Duodenal mucosa (tissue), 2 donors: ENCODE measurements around the gene CIDEA.

Source experiments
- H3K27ac ChIP-seq: one replicate; pipeline ENCODE4 v1.7.0; 2013; ENCODE audit warnings: low read depth, low read length
- H3K27me3 ChIP-seq, 2 donors: one replicate each; pipeline ENCODE4 v1.7.0; 2013; ENCODE audit warnings: low read length in 2 of 2, control low read depth in 1 of 2; ENCODE audit not compliant: insufficient read depth in 2 of 2, control insufficient read depth in 1 of 2
- H3K36me3 ChIP-seq, 2 donors: one replicate each; pipeline ENCODE4 v1.7.0; 2013; ENCODE audit warnings: low read length in 2 of 2, control low read depth in 1 of 2; ENCODE audit not compliant: insufficient read depth in 2 of 2, control insufficient read depth in 1 of 2
- H3K4me1 ChIP-seq, 2 donors: one replicate each; pipeline ENCODE4 v1.7.0; 2013; ENCODE audit warnings: low read length in 2 of 2, control low read depth in 1 of 2; ENCODE audit not compliant: insufficient read depth in 2 of 2, control insufficient read depth in 1 of 2
- H3K4me3 ChIP-seq, 2 donors: one replicate each; pipeline ENCODE4 v1.7.0; 2013; ENCODE audit warnings: low read length in 2 of 2, low read depth in 1 of 2
- H3K9ac ChIP-seq, 2 donors: one replicate each; pipeline ENCODE4 v1.7.0; 2013; ENCODE audit warnings: low read length in 2 of 2, low read depth in 1 of 2
- H3K9me3 ChIP-seq, 2 donors: one replicate each; pipeline ENCODE4 v1.7.0; 2013; ENCODE audit warnings: low read length in 2 of 2, control low read depth in 1 of 2; ENCODE audit not compliant: control insufficient read depth in 1 of 2

The CIDEA gene

DNA sequence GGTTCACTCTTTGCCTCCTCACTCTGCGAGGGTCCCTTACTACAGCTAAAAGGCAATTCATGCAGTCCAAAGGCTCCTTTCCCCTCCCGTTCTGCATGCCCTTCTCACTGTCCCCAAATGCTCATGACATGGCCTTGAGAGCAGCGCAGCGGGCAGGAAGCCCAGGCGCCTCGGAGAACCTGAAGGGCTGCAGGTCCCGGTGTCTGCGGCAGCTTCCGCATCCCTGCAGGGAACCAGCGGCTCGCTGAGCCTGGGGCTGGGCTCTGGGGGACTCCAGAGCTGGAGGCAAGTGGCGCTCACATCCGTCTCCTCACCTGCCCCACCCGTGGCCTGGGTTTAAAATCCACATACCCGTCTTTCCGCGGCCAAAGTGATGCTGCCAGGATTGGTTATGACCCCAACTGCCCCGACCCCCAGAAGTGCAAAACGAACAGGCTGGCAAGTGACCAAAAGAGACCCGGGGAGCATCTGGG is 462 bp upstream of the CIDEA start:
- Histone ChIP-seq H3K27ac (no peak overlapping the region), H3K9ac (no peak overlapping the region), H3K9me3 (no peaks in the 10 kb centered on the region), H3K27me3 (peaks cover 23 to 37% of the 10 kb centered on the region in 2 donors), H3K36me3 (no peaks in the 10 kb centered on the region), H3K4me3 (no peak overlapping the region), H3K4me1 (no peaks in the 10 kb centered on the region)

GRCh38 chr18:12254820-12255511 is 805 bp downstream of the CIDEA start:
- Histone ChIP-seq H3K27ac (no peak overlapping the region), H3K9ac (no peak overlapping the region)

DNA sequence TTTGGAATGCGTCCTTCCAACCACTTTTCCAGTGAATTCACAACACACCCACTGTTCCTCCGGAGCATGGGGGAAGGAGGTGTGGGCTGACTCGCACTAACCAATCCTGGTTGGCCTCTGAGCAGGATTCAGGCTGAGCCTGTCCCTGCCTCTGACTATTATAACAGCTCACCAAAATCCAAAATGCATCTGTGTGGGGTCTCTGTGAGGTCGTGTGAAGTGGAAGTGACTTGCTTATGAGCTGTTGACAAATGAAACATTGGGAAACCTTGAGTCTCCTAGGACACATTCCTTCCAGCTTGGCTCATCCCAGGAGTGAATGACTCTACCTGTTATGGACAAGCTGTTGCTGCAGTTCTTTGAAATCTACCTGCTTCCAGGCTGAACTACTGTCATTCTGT is 1.5 kb downstream of the CIDEA start:
- H3K9ac ChIP-seq: no peak overlapping the region
- H3K4me3 ChIP-seq: no peak overlapping the region
- peaks cover 23 to 37% of the 10 kb centered on the region in 2 donors for H3K27me3 ChIP-seq
- H3K36me3 ChIP-seq: no peaks in the 10 kb centered on the region
- H3K4me1 ChIP-seq: no peaks in the 10 kb centered on the region
- H3K9me3 ChIP-seq: no peaks in the 10 kb centered on the region
- H3K27ac ChIP-seq: no peak overlapping the region

More at GRCh38 chr18:12254820-12255511, 805 bp downstream of the CIDEA start:
- H3K36me3 ChIP-seq: no peaks in the 10 kb centered on the region
- peaks cover 23 to 37% of the 10 kb centered on the region in 2 donors for H3K27me3 ChIP-seq
- no peaks in the 10 kb centered on the region for H3K9me3 ChIP-seq
- H3K4me3 ChIP-seq: no peak overlapping the region
- no peaks in the 10 kb centered on the region for H3K4me1 ChIP-seq

- Histone ChIP-seq H3K36me3 (no peaks in the 10 kb centered on the region), H3K27me3 (peaks cover 21 to 34% of the 10 kb centered on the region in 2 donors), H3K9me3 (no peaks in the 10 kb centered on the region), H3K9ac (no peak overlapping the region), H3K4me1 (no peaks in the 10 kb centered on the region), H3K27ac (no peak overlapping the region), H3K4me3 (no peak overlapping the region)
Observed at GRCh38 chr18:12256951-12257350, 2.8 kb downstream of the CIDEA start.

DNA sequence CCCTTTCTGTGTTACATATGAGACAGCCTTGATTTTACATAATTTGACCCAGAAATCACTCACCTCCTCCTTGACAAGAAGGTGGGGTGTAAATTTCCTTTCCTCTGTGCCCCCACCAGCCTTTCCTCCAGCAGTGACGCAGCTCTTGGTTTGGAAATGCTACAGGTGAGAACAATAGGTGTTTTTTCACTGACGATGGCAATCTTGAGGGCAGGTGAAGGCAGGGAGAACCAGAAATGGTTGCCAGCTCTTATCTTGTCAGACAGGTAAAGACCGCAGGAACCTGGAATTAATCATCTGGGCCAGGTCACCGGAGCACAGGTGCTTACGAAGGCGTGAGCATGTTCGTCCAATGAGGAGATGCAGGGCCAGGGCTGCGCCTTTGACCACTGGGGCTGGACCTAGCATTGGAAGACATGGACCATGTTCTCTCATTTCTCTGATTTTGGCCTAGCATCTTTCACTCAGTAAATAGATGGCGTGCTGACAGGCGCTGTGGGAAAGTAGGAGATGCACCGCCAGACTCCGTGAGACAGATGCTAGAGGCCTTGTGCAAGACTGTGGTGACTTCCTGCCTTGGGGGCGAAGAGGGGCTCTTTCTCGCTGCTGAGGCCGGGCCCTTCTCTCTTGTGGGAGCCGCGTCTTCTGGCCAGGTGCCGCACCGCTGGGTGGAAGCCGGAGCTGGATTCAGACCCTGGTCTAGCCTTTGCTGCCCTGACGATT is 4.0 kb downstream of the CIDEA start:
- H3K4me1 ChIP-seq: no peaks in the 10 kb centered on the region
- H3K36me3 ChIP-seq: no peaks in the 10 kb centered on the region
- H3K9ac ChIP-seq: no peak overlapping the region
- H3K9me3 ChIP-seq: no peaks in the 10 kb centered on the region
- no peak overlapping the region for H3K27ac ChIP-seq
- H3K27me3 ChIP-seq: peaks cover 12 to 28% of the 10 kb centered on the region in 2 donors
- H3K4me3 ChIP-seq: no peak overlapping the region

DNA sequence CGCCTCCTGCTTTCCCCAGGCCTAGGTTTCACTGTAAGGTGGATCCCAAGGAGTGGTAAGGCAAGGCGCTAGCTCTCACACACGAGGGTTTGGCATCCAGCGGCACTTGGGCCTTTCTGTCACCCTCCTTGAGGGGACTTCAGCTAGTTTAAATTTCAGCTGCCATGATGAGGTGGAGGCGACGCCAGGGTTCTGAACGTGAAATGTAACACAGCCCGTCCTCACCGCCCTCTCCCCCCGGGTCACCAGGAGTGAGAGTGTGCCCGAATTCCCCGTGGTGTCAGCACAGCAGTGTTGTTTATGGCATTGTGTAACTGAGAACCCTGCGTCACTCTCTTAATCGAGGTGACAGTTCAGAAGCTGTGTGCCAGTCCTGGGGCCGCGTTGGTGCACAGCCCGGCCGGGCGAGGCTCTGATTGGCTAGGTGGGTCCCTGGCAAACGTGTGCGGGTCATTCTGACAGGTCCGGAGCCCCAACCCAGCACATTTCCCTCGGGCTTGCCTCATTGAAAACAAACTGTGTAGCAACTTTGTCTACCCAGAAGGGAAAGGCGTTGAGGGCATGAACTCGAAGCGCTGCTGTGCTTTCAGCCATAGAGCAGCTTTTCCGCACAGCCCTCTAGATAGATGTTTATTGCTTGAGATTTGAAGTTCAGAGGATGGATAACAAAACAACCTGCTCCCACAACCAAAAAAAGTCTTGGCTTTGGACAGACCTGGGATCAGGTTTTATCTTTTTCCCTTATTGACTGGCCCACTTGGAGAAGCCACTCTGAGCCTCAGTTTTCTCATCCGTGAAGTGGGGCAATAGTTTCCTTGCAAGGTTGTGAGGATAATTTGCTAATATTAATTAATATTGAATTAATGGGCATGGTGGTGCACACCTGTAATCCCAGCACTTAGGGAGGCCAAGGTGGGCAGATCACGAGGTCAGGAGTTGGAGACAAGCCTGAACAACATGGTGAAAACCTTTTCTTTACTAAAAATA is 4.9 kb downstream of the CIDEA start:
- Histone ChIP-seq H3K4me1 (no peaks in the 10 kb centered on the region), H3K36me3 (no peaks in the 10 kb centered on the region), H3K27me3 (peaks cover 7 to 20% of the 10 kb centered on the region in 2 donors), H3K9ac (no peak overlapping the region), H3K4me3 (no peak overlapping the region), H3K27ac (no peak overlapping the region), H3K9me3 (no peaks in the 10 kb centered on the region)

GRCh38 chr18:12262748-12263147 is 8.6 kb downstream of the CIDEA start:
- no peak overlapping the region for H3K4me3 ChIP-seq
- no peak overlapping the region for H3K9ac ChIP-seq
- no peaks in the 10 kb centered on the region for H3K36me3 ChIP-seq
- H3K27ac ChIP-seq: no peak overlapping the region
- no peaks in the 10 kb centered on the region for H3K4me1 ChIP-seq
- H3K27me3 ChIP-seq: peaks cover 0 to 4% of the 10 kb centered on the region in 2 donors
- no peaks in the 10 kb centered on the region for H3K9me3 ChIP-seq

DNA sequence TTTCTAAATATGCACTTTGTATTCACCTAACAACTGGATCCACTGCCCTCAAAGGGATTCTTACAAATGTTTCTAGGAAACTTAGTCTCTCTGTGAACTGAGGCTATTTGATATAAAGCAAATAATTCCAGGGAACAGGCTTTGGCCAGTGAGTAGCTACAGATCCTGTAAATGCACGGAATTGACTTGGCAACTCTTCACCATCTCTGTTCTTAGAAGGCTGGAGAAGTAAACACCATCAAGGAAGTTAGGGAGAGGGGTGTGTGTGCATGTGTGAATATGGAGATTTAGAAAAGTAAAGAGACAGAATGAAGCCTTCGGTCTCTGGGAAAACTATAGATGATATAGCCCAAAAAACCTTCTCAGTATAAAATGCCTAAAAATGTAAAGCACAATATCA is 10.7 kb downstream of the CIDEA start:
- Histone ChIP-seq H3K4me1 (no peaks in the 10 kb centered on the region), H3K36me3 (no peaks in the 10 kb centered on the region), H3K4me3 (no peak overlapping the region), H3K27ac (no peak overlapping the region), H3K9me3 (no peaks in the 10 kb centered on the region), H3K27me3 (no peaks in the 10 kb centered on the region), H3K9ac (no peak overlapping the region)

DNA sequence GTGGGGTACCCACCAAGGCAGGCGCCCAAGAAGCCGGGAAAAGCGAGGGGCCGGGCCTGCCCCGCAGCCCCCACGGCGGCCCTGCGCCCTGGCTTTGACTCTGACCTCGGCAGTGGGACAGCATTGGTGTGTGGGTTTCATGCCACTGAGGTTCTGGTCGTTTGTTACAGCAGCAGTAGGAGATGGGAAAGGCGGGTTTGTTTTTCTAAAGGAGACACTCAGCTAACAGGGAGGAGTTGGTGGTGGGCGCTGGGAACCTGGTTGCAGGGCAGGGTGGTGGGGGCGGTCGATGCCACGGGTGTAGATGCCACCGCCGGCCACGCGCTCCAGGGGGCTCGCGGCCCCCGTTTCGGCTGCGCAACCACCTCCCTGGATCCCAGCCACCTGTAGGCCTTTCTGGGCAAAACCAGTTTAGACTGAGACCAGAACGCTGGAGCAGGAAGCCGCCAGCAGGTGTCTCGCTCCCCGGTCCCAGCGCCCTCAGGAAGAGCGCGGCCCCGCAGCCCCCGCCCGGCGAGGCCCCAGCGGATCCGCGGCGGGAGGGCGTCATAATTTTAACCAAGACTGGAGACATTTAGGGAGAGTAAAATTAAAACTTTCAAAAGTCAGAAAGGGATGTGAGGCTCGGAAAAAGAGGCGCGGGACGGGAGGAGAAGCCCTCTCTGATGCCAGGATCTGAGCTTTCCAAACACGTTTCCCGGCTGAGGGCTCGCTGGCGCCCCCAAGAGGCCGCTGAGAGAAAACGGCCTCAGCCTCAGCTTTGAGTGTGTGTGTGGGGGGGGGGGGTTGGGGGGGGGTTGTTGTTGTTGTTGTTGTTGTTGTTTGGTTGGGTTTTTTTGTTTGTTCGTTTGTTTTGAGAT is 17.4 kb downstream of the CIDEA start:
- Histone ChIP-seq H3K4me1 (no peaks in the 10 kb centered on the region), H3K4me3 (peak overlapping the region; percentile 54 to 58), H3K27ac (no peak overlapping the region), H3K9me3 (no peaks in the 10 kb centered on the region), H3K9ac (no peak overlapping the region), H3K36me3 (no peaks in the 10 kb centered on the region), H3K27me3 (no peaks in the 10 kb centered on the region)
